GM21576 (cell line): ENCODE measurements around the gene CRISPLD2.
"Not testable (repeated sequence)": the region's sequence is repeated elsewhere in the genome, so short reads cannot be mapped to it uniquely, and the experiment has no call there.

Experiments
- ATAC-seq: cut with Tn5 transposase; IDR thresholded peaks from one replicate; pipeline ENCODE4 v1.9.1; 2021; ENCODE audit warnings: mild to moderate bottlenecking, moderate library complexity; ENCODE audit not compliant: unreplicated experiment

Gene CRISPLD2

DNA sequence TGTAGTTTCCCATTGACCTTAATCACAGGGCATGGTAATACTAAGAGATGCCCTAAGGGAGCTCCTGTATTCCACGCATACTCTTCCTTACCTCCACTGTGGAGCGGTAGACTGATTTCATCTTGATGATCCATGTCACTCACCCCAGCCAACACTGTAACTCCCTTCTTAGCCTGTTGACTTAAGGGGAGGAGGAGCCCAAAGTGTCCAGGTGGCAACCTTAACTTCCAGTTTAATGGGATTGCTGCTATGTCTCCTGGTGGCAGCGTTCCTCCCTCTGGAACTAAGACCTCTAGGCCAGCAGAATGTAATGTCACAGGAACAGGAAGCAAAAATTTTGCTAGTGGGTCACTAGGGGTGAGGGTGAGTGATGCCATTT lies 36.4 kb downstream of the CRISPLD2 start:
- not testable (repeated sequence) for ATAC-seq

DNA sequence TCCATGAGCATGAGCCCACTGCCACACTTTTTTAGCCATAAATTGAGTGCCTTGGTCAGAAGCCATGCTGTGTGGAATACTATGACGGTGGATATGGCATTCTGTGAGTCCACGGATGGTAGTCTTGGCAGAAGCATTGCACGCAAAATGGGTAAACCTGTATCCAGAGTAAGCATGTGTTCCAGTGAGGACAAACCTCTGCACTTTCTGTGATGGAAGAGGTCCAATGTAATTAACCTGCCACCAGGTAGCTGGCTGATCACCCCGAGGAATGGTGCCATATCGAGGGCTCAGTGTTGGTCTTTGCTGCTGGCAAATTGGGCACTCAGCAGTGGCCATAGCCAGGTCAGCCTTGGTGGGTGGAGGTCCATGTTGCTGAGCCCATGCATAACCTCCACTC lies 37.0 kb downstream of the CRISPLD2 start:
- ATAC-seq = not testable (repeated sequence)

- ATAC-seq = no peak
Observed at GRCh38 chr16:84859681-84860080, 39.9 kb downstream of the CRISPLD2 start.

DNA sequence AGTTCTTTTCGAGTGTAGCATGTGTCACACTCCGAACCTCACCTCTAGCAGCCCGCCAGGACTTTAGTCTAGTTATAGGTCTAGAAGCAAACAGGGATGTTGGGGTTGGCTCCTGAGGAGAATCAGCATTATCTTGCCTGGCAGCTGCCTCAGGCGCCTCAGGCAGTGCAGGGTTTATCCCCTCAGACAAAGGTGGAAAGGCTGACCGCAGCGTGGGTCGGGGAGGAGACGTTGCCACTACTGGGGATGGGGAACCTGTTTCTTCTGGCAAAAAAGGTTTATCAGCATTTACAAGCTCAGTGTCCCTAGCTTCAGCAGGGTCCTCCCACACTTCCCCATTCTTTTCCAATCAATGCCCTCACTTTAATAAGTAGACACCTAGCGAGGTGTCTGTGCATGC lies 40.6 kb downstream of the CRISPLD2 start:
- no peak for ATAC-seq

DNA sequence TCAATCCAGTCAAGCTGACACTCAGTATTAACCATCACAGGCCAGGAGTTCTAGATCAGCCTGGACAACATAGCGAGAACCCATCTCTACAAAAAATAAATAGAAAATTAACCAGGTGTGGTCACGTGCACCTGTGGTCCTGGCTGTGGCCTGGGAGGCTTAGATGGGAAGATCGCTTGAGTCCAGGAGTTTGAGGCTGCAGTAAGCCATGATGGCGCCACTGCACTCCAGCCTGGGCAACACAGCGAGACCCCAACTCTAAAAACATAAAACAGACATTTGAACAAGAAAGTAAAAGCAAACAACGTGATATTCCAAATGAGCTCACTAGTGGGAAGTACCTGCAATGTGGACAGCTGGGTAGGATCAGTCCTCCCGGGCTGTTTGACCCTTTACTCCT lies 41.9 kb downstream of the CRISPLD2 start:
- ATAC-seq = no peak

DNA sequence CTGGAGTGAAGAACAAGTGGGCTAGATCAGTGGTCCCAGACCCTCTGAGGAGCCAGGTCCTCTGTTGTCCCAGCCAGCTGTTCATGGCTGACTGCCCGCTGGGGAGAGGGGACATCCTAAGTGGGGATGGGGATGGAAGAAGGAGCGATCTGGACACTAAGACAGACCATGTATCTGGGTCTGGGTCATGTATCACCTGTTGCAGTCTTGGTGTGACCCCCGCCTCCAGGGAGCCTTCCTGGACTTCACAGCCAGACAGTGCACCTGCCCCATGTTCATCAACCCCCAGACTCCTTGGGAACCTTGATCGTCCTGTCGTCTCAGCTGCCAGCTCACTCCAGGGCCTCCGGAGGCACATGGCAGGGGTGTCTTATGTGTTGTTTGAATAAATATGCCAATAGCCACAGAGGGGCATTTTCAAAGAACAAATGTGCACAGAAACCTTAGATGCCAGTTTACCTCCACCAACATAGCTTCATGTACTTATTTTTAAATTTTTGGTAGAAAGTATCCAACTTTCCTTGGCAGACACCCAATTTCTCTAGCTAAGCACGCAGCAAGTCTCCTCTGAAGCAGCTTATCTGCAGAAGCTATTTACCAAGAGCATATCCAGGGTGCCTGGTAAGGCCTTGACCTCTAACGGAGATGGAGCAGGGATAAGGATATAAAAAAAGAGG lies 43.2 kb downstream of the CRISPLD2 start:
- ATAC-seq = no peak

DNA sequence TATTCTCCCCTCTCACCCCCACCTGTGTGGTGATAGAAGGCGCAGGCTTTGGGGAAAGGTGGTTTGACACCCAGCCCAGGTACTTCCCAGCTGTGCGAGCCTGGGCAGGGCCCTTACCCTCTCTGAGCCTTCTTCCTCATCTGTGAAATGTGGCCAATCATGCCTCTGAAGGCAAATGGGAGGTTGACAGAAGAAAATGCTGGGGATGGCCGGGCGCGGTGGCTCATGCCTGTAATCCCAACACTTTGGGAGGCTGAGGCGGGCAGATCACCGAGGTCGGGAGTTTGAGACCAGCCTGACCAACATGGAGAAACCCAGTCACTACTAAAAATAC lies 43.7 kb downstream of the CRISPLD2 start:
- no peak for ATAC-seq

- no peak for ATAC-seq
Observed at GRCh38 chr16:84864326-84864955, 44.7 kb downstream of the CRISPLD2 start.

- ATAC-seq = no peak
Observed at GRCh38 chr16:84867696-84868095, 47.9 kb downstream of the CRISPLD2 start.

DNA sequence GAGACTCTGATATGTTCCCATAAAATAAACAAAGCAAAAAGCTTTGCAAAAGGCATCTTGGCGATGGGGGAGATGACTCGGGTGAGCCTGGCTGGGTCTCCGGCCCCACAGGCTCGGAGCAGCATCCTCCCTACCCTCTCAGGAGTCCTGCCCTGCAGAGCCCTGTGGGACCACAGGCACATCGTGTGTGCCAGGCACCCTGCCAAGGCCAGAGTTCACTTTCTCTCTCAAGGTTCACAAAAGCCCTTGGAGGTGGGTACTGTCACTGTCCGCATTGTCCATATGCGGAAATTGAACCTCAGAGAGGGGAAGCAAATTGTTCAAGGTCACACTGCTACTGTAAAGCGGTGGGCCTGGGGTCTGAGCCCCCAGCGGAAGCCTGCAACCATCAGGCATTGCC lies 48.5 kb downstream of the CRISPLD2 start:
- ATAC-seq = no peak

GRCh38 chr16:84868829-84869472 lies 49.2 kb downstream of the CRISPLD2 start:
- no peak for ATAC-seq

DNA sequence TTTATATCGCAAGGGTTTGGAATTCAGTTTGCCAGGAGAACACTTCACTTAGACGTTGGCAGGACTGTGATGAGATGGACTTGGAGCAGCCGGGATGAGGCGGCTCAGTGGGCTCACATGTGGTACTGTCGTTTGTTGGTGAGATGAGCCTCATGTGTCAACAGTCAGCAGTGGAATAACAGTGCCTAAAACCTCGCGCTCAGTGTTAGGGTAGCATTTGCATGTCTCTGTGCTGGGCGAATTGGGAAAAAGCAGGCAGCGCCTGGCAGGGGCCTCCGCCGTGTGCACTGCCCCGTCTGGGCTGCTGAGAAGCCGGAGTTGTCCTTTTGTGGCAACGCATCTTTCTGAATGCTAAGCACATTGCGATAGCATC lies 49.7 kb downstream of the CRISPLD2 start:
- ATAC-seq = no peak

DNA sequence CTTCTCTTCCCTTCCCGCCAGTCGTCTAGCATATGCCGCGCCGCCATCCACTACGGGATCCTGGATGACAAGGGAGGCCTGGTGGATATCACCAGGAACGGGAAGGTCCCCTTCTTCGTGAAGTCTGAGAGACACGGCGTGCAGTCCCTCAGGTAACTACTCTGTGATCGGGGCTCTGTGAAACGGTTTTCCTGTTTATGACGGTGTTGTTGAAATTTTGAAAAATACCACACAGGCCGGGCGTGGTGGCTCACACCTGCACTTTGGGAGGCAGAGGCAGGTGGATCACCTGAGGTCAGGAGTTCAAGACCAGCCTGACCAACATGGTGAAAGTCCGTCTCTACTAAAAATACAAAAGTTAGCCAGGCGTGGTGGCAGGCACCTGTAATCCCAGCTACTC lies 53.2 kb downstream of the CRISPLD2 start:
- ATAC-seq = not testable (repeated sequence)

DNA sequence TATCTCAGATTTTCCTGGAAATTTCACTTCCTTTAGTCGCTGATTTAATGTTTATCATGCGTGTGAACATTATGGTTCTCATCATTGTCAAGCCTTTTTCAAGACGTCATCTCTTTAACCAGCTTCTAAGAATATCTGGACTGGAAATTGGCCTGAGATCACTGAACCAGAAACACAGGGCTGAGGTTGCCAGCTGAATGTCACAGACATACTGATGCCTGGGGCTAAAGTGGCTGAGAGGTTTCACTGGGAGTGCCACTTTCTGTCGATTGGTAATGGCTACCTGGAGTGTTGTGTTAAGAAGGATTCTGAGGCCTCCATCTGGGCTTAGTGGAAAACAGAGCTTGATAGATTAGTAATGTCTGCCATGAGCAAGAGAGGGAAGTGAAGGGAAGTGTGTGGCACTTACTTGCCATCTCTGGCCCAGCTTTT lies 54.2 kb downstream of the CRISPLD2 start:
- no peak for ATAC-seq

- ATAC-seq = no peak
Observed at GRCh38 chr16:84874553-84874952, 54.8 kb downstream of the CRISPLD2 start.

DNA sequence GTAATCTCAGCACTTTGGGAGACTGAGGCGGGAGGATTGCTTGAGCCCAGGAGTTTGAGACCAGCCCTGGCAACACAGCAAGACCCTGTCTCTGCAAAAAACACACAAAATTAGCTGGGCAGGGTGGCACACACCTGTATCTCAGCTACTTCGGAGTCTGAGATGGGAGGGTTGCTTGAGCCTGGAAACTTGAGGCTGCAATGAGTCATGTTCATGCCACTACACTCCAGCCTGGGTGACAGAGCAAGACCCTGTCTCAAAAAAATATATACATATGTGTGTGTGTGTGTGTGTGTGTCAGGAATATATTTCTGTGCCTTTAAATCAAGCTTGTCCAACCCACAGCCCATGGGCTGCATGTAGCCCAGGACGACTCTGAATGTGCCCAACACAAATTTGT lies 55.2 kb downstream of the CRISPLD2 start:
- no peak for ATAC-seq

DNA sequence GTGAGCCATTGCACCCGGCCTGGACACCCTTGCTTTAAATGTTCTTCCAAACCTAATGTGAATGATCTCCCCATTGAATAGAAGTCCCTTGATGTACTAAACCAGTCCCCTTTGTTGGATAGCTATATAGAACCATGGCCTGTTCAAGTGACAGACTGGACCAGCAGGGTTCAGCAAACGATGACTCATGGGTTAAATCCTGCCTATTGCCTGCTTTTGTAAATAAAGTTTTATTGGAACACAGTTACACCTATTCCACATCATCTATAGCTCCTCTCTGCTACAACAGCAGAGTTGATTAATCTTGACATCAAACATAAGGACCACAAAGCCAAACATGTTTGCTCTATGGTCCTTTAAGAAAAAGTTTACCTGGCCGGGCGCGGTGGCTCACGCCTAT lies 56.1 kb downstream of the CRISPLD2 start:
- no peak for ATAC-seq

DNA sequence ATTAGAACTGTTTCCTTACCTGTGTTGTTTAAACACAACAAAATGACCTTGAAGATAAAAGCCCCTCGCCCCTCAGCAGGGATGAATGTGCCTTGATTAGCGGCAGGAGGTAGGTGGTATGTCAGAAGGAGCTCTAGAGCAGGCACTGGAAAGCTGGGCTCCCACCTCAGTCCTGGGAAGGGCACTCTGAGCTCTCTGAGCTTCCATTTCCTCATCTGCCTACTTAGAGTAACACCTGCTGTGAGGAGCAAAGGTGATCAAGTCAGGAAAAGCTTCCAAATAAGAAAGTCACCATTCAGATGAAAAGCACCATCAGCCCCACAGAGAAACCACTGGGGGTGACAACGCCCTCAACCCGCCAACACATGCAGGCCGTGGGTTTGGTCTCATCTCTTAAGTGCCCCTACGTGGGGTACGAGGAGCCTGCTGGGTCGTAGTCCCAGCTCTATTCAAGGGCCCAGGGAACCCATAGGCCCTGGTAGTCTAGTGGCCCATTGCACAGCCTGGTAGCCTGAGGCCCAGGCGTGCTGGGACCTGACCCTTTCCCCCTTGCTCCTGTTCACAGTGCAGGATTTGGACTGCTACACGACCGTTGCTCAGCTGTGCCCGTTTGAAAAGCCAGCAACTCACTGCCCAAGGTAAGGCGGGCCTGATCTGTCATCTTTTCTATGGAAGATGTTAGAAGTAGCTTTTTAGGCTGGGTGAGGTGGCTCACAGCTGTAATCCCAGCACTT lies 57.3 kb downstream of the CRISPLD2 start:
- ATAC-seq = no peak

DNA sequence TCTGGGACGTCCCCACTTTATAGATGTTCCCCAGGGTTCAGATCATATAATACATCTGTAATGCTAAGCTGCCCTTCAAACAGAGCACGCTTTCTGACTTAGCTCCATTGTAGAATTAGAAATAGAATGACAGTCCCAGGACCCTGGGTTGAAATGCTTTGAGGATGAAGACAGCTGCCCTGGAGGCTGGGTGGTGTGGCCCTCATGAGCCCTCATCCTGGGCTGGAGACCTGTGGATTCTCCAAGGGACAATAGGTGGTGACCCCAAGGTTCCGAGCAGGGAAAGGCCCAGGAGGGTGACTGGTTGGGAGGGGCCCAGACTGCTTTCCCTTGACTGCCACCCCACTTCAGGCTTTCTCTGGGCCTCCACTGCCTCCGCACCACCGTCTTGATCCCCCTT lies 59.0 kb downstream of the CRISPLD2 start:
- no peak for ATAC-seq

DNA sequence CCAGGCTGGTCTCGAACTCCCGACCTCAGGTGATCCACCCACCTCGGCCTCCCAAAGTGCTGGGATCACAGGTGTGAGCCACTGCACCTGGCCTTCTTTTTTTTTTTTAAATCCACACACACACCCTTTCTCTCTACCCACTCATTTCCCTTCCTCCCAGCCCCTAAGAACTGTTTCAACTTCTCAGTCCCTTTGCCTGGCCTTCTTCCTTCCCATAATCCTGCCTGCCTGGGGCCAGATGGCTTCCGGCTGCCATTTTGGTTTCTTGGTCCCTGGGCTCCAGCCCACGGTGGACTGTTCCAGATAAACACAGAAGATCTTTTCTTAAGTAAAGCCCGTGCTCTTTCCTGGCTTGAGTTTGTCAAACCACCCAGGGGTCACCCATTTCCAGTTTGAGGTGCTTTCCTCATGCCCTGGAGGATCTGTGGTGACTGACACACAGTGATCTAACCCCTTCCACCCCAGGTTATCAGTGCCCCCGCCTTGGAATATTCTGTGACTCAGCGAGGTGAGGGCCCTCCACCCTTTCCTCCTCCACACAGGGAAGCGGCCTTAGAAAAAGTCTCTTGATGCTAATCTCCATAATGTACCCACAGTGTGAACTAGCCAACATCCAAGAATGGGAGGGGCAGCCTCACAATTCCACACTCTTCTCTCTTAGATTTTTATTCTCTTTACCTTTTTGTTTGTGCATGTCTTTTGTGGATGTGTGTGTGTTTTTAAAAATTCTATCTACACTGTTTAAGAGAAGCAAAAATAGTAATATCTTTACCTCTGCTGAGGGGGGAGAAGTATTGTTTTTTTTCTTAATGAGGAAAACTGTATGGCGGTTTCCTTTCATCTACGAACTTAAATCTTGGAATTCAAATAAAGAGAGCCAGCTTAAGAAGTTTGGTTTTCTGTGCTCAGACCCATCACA lies 60.0 kb downstream of the CRISPLD2 start:
- no peak for ATAC-seq
